ENCODE measurements around the gene AKAP1.
A peak's percentile ranks its signal among the peaks of the same experiment; 100 is the strongest.

The AKAP1 gene

GRCh38 chr17:57106107-57106835 is 21.2 kb downstream of the AKAP1 start:
- no peak for DNase-seq

- DNase-seq: no peak
Observed at GRCh38 chr17:57106836-57107497, 21.9 kb downstream of the AKAP1 start.

- DNase-seq: no peak
Observed at GRCh38 chr17:57107498-57108101, 22.6 kb downstream of the AKAP1 start.

GRCh38 chr17:57108671-57109392 is 23.8 kb downstream of the AKAP1 start:
- DNase-seq: no peak

GRCh38 chr17:57109393-57110151 is 24.5 kb downstream of the AKAP1 start:
- no peak for DNase-seq

- DNase-seq: no peak
Observed at GRCh38 chr17:57110152-57110542, 25.1 kb downstream of the AKAP1 start.

GRCh38 chr17:57110579-57111325 is 25.7 kb downstream of the AKAP1 start:
- no peak for DNase-seq

GRCh38 chr17:57111386-57111785 is 26.3 kb downstream of the AKAP1 start:
- DNase-seq: no peak

GRCh38 chr17:57113011-57113410 is 28.0 kb downstream of the AKAP1 start:
- DNase-seq: no peak

GRCh38 chr17:57113656-57114055 is 28.6 kb downstream of the AKAP1 start:
- no peak for DNase-seq

- DNase-seq: no peak
Observed at GRCh38 chr17:57114085-57114673, 29.1 kb downstream of the AKAP1 start.

- no peak for DNase-seq
Observed at GRCh38 chr17:57115377-57115776, 30.3 kb downstream of the AKAP1 start.

GRCh38 chr17:57115916-57116315 is 30.9 kb downstream of the AKAP1 start:
- no peak for DNase-seq

GRCh38 chr17:57117798-57118197 is 32.8 kb downstream of the AKAP1 start:
- DNase-seq: no peak

GRCh38 chr17:57120814-57121213 is 35.8 kb downstream of the AKAP1 start:
- DNase-seq: no peak

GRCh38 chr17:57121308-57122042 is 36.4 kb downstream of the AKAP1 start:
- peak; percentile 32 for DNase-seq

- no peak for DNase-seq
Observed at GRCh38 chr17:57124053-57124452, 39.0 kb downstream of the AKAP1 start.

- no peak for DNase-seq
Observed at GRCh38 chr17:57125406-57125805, 40.4 kb downstream of the AKAP1 start.

GRCh38 chr17:57125866-57126265 is 40.8 kb downstream of the AKAP1 start:
- no peak for DNase-seq

- peak; percentile 71 for DNase-seq
Observed at GRCh38 chr17:57130708-57131461, 45.8 kb downstream of the AKAP1 start.

Measured in fibroblast of skin of abdomen (primary cell).